Keratinocyte (primary cell): ENCODE results near the gene NOP16. TPM values are rescaled to one million over a fixed set of nuclear protein-coding genes. Genes with fewer than 3 reads are reported as not detected.
A peak's percentile ranks its signal among the peaks of the same experiment; 100 is the strongest.

ENCODE experiments used
- DNase-seq: peaks from one replicate; pipeline ENCODE4 v3.0.0-alpha.2; 2011; ENCODE audit warnings: low read depth, missing footprints, low spot score
- FAIRE-seq: peaks from 2 replicates; lab custom pipeline; 2011; peaks lifted over from hg19 to GRCh38; lab: Jason Lieb, UNC
- H2AFZ ChIP-seq: 2 replicates; pipeline ENCODE4 v1.6.0; 2012; ENCODE audit warnings: low read length, control low read depth, inconsistent platforms; ENCODE audit not compliant: control insufficient read depth
- H3K27ac ChIP-seq: 2 replicates; pipeline ENCODE4 v1.5.1; 2011; ENCODE audit warnings: low read length; ENCODE audit not compliant: control insufficient read depth, insufficient read depth
- H3K27me3 ChIP-seq: 3 replicates; pipeline ENCODE4 v1.6.0; 2011; ENCODE audit warnings: low read length; ENCODE audit not compliant: control insufficient read depth, insufficient read depth; ENCODE audit errors: extremely low read depth
- H3K36me3 ChIP-seq, 2 experiments: 2 replicates in 1 of 2; 3 replicates in 1 of 2; pipeline ENCODE4 v1.5.1; 2011; ENCODE audit warnings: low read length in 2 of 2, mild to moderate bottlenecking in 1 of 2; ENCODE audit not compliant: control insufficient read depth in 2 of 2, insufficient read depth in 2 of 2; ENCODE audit errors: extremely low read depth in 1 of 2
- H3K4me1 ChIP-seq: 3 replicates; pipeline ENCODE4 v1.5.1; 2011; ENCODE audit warnings: low read length; ENCODE audit not compliant: control insufficient read depth, insufficient read depth; ENCODE audit errors: extremely low read depth
- H3K4me2 ChIP-seq: 3 replicates; pipeline ENCODE4 v1.6.0; 2011; ENCODE audit warnings: low read depth, low read length; ENCODE audit not compliant: control insufficient read depth, insufficient read depth; ENCODE audit errors: extremely low read depth
- H3K4me3 ChIP-seq, 3 experiments: fragments of 200-600 bp in 1 of 3; sonication (generic) in 1 of 3; 2 replicates in 2 of 3; 3 replicates in 1 of 3; pipeline ENCODE4 v1.5.1; 2011 to 2016; ENCODE audit warnings: low read length in 3 of 3, mild to moderate bottlenecking in 3 of 3, control low read depth in 2 of 3, inconsistent platforms in 1 of 3, low read depth in 1 of 3, mixed read lengths in 1 of 3, mixed run types in 1 of 3, moderate library complexity in 1 of 3; ENCODE audit not compliant: control insufficient read depth in 2 of 3, insufficient read depth in 2 of 3; ENCODE audit errors: extremely low read depth in 1 of 3
- H3K79me2 ChIP-seq: 2 replicates; pipeline ENCODE4 v1.6.0; 2012; ENCODE audit warnings: low read length; ENCODE audit not compliant: control insufficient read depth, insufficient read depth
- H3K9ac ChIP-seq: 3 replicates; pipeline ENCODE4 v1.6.0; 2011; ENCODE audit warnings: low read length; ENCODE audit not compliant: control insufficient read depth, insufficient read depth; ENCODE audit errors: extremely low read depth
- H3K9me1 ChIP-seq: 3 replicates; pipeline ENCODE4 v1.6.0; 2011; ENCODE audit warnings: low read length; ENCODE audit not compliant: control insufficient read depth, insufficient read depth; ENCODE audit errors: extremely low read depth
- H3K9me3 ChIP-seq: 2 replicates; pipeline ENCODE4 v1.5.1; 2012; ENCODE audit warnings: low read depth, low read length; ENCODE audit not compliant: control insufficient read depth
- H4K20me1 ChIP-seq: 3 replicates; pipeline ENCODE4 v1.6.0; 2011; ENCODE audit warnings: low read length; ENCODE audit not compliant: control insufficient read depth, insufficient read depth; ENCODE audit errors: extremely low read depth
- CTCF ChIP-seq, 3 experiments: IDR thresholded peaks in 1 of 3; conservative IDR thresholded peaks in 1 of 3; optimal IDR thresholded peaks in 1 of 3; 2 replicates in 2 of 3; 3 replicates in 1 of 3; pipeline versions ENCODE3 to v1.5.1; 2011; ENCODE audit warnings: low read length in 3 of 3, mild to moderate bottlenecking in 3 of 3, moderate library complexity in 2 of 3, control low read depth in 1 of 3, inconsistent platforms in 1 of 3; ENCODE audit not compliant: insufficient read depth in 2 of 3; ENCODE audit errors: extremely low read depth in 1 of 3
- EZH2 ChIP-seq: IDR thresholded peaks from one replicate; pipeline ENCODE4 v1.6.1; 2012; ENCODE audit warnings: inconsistent platforms, mild to moderate bottlenecking, low read length, moderate library complexity
- dilution Hi-C: fragments of 300-500 bp; cut with MboI; formaldehyde crosslinking; loops from one replicate; pipeline ENCODE4 v1.7.0; 2020; ENCODE audit warnings: low sequenced_read_pairs; ENCODE audit not compliant: extremely low pct_ligation_motif_present
- polyA plus RNA-seq, 5 experiments: library from polyadenylated mRNA; depleted of rRNA in 3 of 5; stranded (reverse) in 3 of 5; stranded (forward) in 1 of 5; unstranded in 1 of 5; fragments of >200 nt; gene quantifications; 1 replicate in 1 of 5; 2 replicates in 3 of 5; 3 replicates in 1 of 5; pipeline versions ENCODE4 v1.2.1 to v1.2.3, GENCODE V29; 2011 to 2012; ENCODE audit warnings: missing spikeins in 2 of 5, low read depth in 1 of 5, low replicate concordance in 1 of 5

NOP16 gene
- polyA plus RNA-seq, 1 donor (not counting 4 experiments of a cell fraction or from before 2014, with no cell fraction given) = 96.7 TPM

- Histone ChIP-seq H3K4me1 (peaks cover 18% of the 10 kb centered on the region), H3K79me2 (peaks cover 39% of the 10 kb centered on the region)
These were observed 1.0 kb upstream of the NOP16 start for GRCh38 chr5:176389135-176390123.

GRCh38 chr5:176388003-176388443, 375 bp downstream of the NOP16 start:
- Histone ChIP-seq H3K4me3 (peak overlapping the region; percentile 88 to 91 (median 90)), H3K4me2 (peak overlapping the region; percentile 93), H3K9me1 (no peaks in the 10 kb centered on the region), H4K20me1 (peaks cover 6% of the 10 kb centered on the region), H3K36me3 (peaks cover 49 to 67% of the 10 kb centered on the region in 2 experiments), H3K27ac (peak overlapping the region; percentile 93), H2AFZ (peak overlapping the region; percentile 17), H3K79me2 (peaks cover 38% of the 10 kb centered on the region), H3K9me3 (no peaks in the 10 kb centered on the region), H3K27me3 (no peaks in the 10 kb centered on the region), H3K4me1 (peaks cover 18% of the 10 kb centered on the region), H3K9ac (peak overlapping the region; percentile 92)
- DNase-seq (no peak), FAIRE-seq (no peak)
- dilution Hi-C loops = no loop called here
- no peak for TF ChIP-seq EZH2
- no peak for TF ChIP-seq CTCF (optimal IDR thresholded peaks at IDR 0.05 in 1 of 3, IDR thresholded peaks at IDR 0.05 in 1 of 3, conservative IDR thresholded peaks at IDR 0.05 in 1 of 3; ENCODE audit: extremely low read depth in 1 of 3, insufficient read depth in 2 of 3, low read length in 3 of 3)

More at GRCh38 chr5:176389135-176390123, 1.0 kb upstream of the NOP16 start:
- peak overlapping the region; percentile 93 for H3K27ac ChIP-seq
- H2AFZ ChIP-seq = peak overlapping the region; percentile 75
- peak overlapping the region; percentile 92 for H3K4me2 ChIP-seq
- dilution Hi-C loops = no loop called here
- peaks cover 45 to 64% of the 10 kb centered on the region in 2 experiments for H3K36me3 ChIP-seq
- DNase-seq (no peak), FAIRE-seq (peak; percentile 57)
- H3K27me3 ChIP-seq = no peaks in the 10 kb centered on the region
- H3K9ac ChIP-seq = peak overlapping the region; percentile 92
- peaks cover 6% of the 10 kb centered on the region for H4K20me1 ChIP-seq
- TF ChIP-seq CTCF (optimal IDR thresholded peaks at IDR 0.05 in 1 of 3, IDR thresholded peaks at IDR 0.05 in 1 of 3, conservative IDR thresholded peaks at IDR 0.05 in 1 of 3; ENCODE audit: extremely low read depth in 1 of 3, insufficient read depth in 2 of 3, low read length in 3 of 3) (no peak), EZH2 (no peak)
- no peaks in the 10 kb centered on the region for H3K9me3 ChIP-seq
- H3K4me3 ChIP-seq = peak overlapping the region; percentile 78 to 90 (median 83)
- H3K9me1 ChIP-seq = no peaks in the 10 kb centered on the region
